Neural crest cell (in vitro differentiated cells): ENCODE data around the gene SAMD8. TPM values are rescaled to one million over a fixed set of nuclear protein-coding genes. Genes with fewer than 3 reads are reported as not detected.

Source experiments
- total RNA-seq: library from RNA; stranded (reverse); gene quantifications from 2 replicates; pipeline ENCODE4 v1.2.1, GENCODE V29; 2021

The SAMD8 gene
- total RNA-seq, 1 donor from 2014 or later: 18.7 TPM

Other genes with a start within 250 kb of the SAMD8 start
- 197 and 202 TPM in 2 replicates for gene VDAC2, start 99.1 kb downstream of the SAMD8 start, total RNA-seq
- gene COMTD1, start 124.3 kb downstream of the SAMD8 start, total RNA-seq: 4.7 and 6.3 TPM in 2 replicates